K562 (cell line): ENCODE data around the gene CGREF1. TPM values are rescaled to one million over a fixed set of nuclear protein-coding genes. Genes with fewer than 3 reads are reported as not detected.

Source experiments
- ATAC-seq: fragments of 200-7000 bp; cut with Tn5 transposase; 3 replicates; pipeline ENCODE4 v1.9.1; 2020; ENCODE audit warnings: moderate library complexity
- BruUV-seq: library from RNA; stranded (reverse); fragments of 400-500 nt; replicated peaks from 2 replicates; lab custom pipeline; 2021; lab: Mats Ljungman, UMichigan
- CTCF ChIA-PET: fragments of 300-600 bp; formaldehyde crosslinking; extraction: SDS; loops from one replicate; lab custom pipeline; 2021; ENCODE audit warnings: low intra/inter-chr PET ratio; lab: Yijun Ruan, JAX
- POLR2A ChIA-PET: fragments of 300-600, 350-650 bp; sonication (Branson Sonifier 250); formaldehyde crosslinking; extraction: SDS; loops from one replicate; lab custom pipeline; 2021; ENCODE audit warnings: antibody characterized with exemption, inconsistent platforms; lab: Yijun Ruan, JAX
- DNase-seq, 4 experiments: peaks; one replicate each; pipeline versions ENCODE4 v3.0.0 to v3.0.0-alpha.2; 2011 to 2018; ENCODE audit warnings: low spot score in 3 of 4, mixed read lengths in 3 of 4; ENCODE audit errors: extremely low read depth in 1 of 4
- FAIRE-seq: peaks from 2 replicates; lab custom pipeline; 2011; peaks lifted over from hg19 to GRCh38; lab: Jason Lieb, UNC
- H2AFZ ChIP-seq: 2 replicates; pipeline ENCODE4 v1.6.0; 2011; ENCODE audit warnings: low read depth, low read length, control low read depth, inconsistent platforms
- H3K27ac ChIP-seq: fragments of 200-600 bp; 3 replicates; pipeline ENCODE4 v1.8.0; 2011; ENCODE audit warnings: low read depth, mild to moderate bottlenecking, control low read depth, inconsistent platforms, low read length, moderate library complexity, mixed read lengths; ENCODE audit errors: extremely low read depth
- H3K27me3 ChIP-seq, 2 experiments: fragments of 300-600 bp in 1 of 2; 2 replicates in 1 of 2; 3 replicates in 1 of 2; pipeline versions ENCODE4 v1.6.0 to v1.8.0; 2011; ENCODE audit warnings: inconsistent platforms in 2 of 2, low read length in 2 of 2, mild to moderate bottlenecking in 1 of 2, mixed read lengths in 1 of 2, moderate library complexity in 1 of 2; ENCODE audit not compliant: control insufficient read depth in 2 of 2, insufficient read depth in 2 of 2
- H3K36me3 ChIP-seq: fragments of 300-600 bp; 3 replicates; pipeline ENCODE4 v1.8.0; 2011; ENCODE audit warnings: mild to moderate bottlenecking, low read length, inconsistent platforms; ENCODE audit not compliant: control insufficient read depth, insufficient read depth
- H3K4me1 ChIP-seq, 2 experiments: fragments of 200-600 bp in 1 of 2; replicated peaks in 1 of 2; 2 replicates in 1 of 2; 3 replicates in 1 of 2; pipeline versions ENCODE4 v1.5.1 to v1.8.0; 2011; ENCODE audit warnings: inconsistent platforms in 2 of 2, low read length in 2 of 2, mild to moderate bottlenecking in 1 of 2, mixed read lengths in 1 of 2, moderate library complexity in 1 of 2; ENCODE audit not compliant: control insufficient read depth in 2 of 2, insufficient read depth in 2 of 2
- H3K4me2 ChIP-seq: 2 replicates; pipeline ENCODE4 v1.6.1; 2011; ENCODE audit warnings: low read length, control low read depth, inconsistent platforms, mixed read lengths; ENCODE audit not compliant: insufficient read depth
- H3K4me3 ChIP-seq: fragments of 200-600 bp; sonication (generic), shearing (Covaris generic); 2 replicates; pipeline ENCODE4 v1.5.1; 2016; ENCODE audit warnings: control low read depth, inconsistent platforms
- H3K79me2 ChIP-seq: fragments of 200-600 bp; 3 replicates; pipeline ENCODE4 v1.8.0; 2011; ENCODE audit warnings: low read length, inconsistent platforms; ENCODE audit not compliant: control insufficient read depth, insufficient read depth
- H3K9ac ChIP-seq, 2 experiments: 2 replicates each; pipeline versions ENCODE4 v1.6.0 to v1.6.1; 2011; ENCODE audit warnings: low read depth in 2 of 2, low read length in 2 of 2, control low read depth in 1 of 2, inconsistent platforms in 1 of 2, mild to moderate bottlenecking in 1 of 2, mixed read lengths in 1 of 2; ENCODE audit not compliant: insufficient read depth in 1 of 2
- H3K9me1 ChIP-seq: one replicate; pipeline ENCODE4 v1.6.0; 2011; ENCODE audit warnings: inconsistent platforms, mild to moderate bottlenecking, low read length, moderate library complexity; ENCODE audit not compliant: control insufficient read depth, insufficient read depth
- H3K9me3 ChIP-seq: replicated peaks from 2 replicates; pipeline ENCODE4 v1.5.1; 2011; ENCODE audit warnings: low read depth, low read length, inconsistent platforms; ENCODE audit not compliant: control insufficient read depth, insufficient read depth
- H4K20me1 ChIP-seq: replicated peaks from 2 replicates; pipeline ENCODE4 v1.6.1; 2011; ENCODE audit warnings: low read length, inconsistent platforms, mixed read lengths; ENCODE audit not compliant: control insufficient read depth, insufficient read depth
- ATF2 ChIP-seq: sonication (generic); formaldehyde crosslinking; IDR thresholded peaks from 2 replicates; pipeline ENCODE4 v1.8.1; 2022; ENCODE audit warnings: missing genetic modification reagents
- GTF2F1 ChIP-seq: IDR thresholded peaks from 2 replicates; pipeline ENCODE4 v1.6.1; 2011; ENCODE audit warnings: low read depth, low read length, improper control_type of control experiment
- L3MBTL2 ChIP-seq: fragments of 450-650 bp; IDR thresholded peaks from 2 replicates; pipeline ENCODE4 v1.6.1; 2016; ENCODE audit warnings: mild to moderate bottlenecking, moderate library complexity
- NELFE ChIP-seq: IDR thresholded peaks from 2 replicates; pipeline ENCODE4 v1.6.1; 2011; ENCODE audit warnings: mild to moderate bottlenecking; ENCODE audit not compliant: insufficient read depth, insufficient read length
- PKNOX1 ChIP-seq: fragments of 450-650 bp; IDR thresholded peaks from 2 replicates; pipeline ENCODE4 v1.6.1; 2016
- SMARCA4 ChIP-seq: fragments of 450-650 bp; IDR thresholded peaks from 2 replicates; pipeline ENCODE4 v1.6.1; 2016
- SMC3 ChIP-seq: conservative IDR thresholded peaks from 2 replicates; pipeline ENCODE4 v1.6.1; 2011; ENCODE audit warnings: low read depth, low read length, improper control_type of control experiment; ENCODE audit not compliant: insufficient read depth
- ZBTB49 ChIP-seq: sonication (generic); formaldehyde crosslinking; IDR thresholded peaks from 2 replicates; pipeline ENCODE4 v1.8.0; 2022; ENCODE audit warnings: missing genetic modification reagents, mild to moderate bottlenecking, borderline replicate concordance
- ZNF551 ChIP-seq: fragments of 250-450 bp; sonication (Bioruptor Pico); IDR thresholded peaks from 2 replicates; pipeline ENCODE4 v1.5.0; 2021; ENCODE audit warnings: mild to moderate bottlenecking, moderate library complexity
- WGBS: fragments of 100-300 bp; shearing (Covaris generic); methylation state at CpG from one replicate; pipeline ENCODE4 v1.1.6; 2016; ENCODE audit warnings: low coverage, mixed read lengths; ENCODE audit not compliant: insufficient coverage; ENCODE audit errors: missing lambda C conversion rate; 5-methylcytosine and 5-hydroxymethylcytosine counted together
- in situ Hi-C: fragments of 300-500 bp; cut with MboI; formaldehyde crosslinking; loops from 4 replicates; pipeline ENCODE4 v1.15.0; 2018; ENCODE audit warnings: inconsistent platforms, mixed read lengths
- intact Hi-C: fragments of 100-400 bp; cut with micrococcal nuclease; formaldehyde crosslinking; loops from 2 replicates; pipeline ENCODE4 v1.14.2; 2022
- polyA plus RNA-seq, 8 experiments: library from polyadenylated mRNA; depleted of rRNA in 4 of 8; stranded (reverse) in 5 of 8; unstranded in 3 of 8; fragments of >200 nt; fragmentation: Nextera tagmentation in 2 of 8; fragmentation: Illumina TruSeq in 1 of 8; extraction: Ambion mirVana in 2 of 8; extraction: Trizol in 1 of 8; gene quantifications; 2 replicates each; pipeline versions ENCODE4 v1.2.1 to v1.2.3, GENCODE V29; 2011 to 2014; ENCODE audit warnings: inconsistent platforms in 1 of 8, missing spikeins in 1 of 8
- total RNA-seq, 7 experiments: library from RNA; depleted of rRNA in 6 of 7; stranded (reverse); fragments of >200 nt in 6 of 7; fragmentation: Illumina TruSeq in 2 of 7; extraction: Trizol in 2 of 7; gene quantifications; 2 replicates each; pipeline versions ENCODE4 v1.2.1 to v1.2.3, GENCODE V29; 2011 to 2021; ENCODE audit warnings: low replicate concordance in 1 of 7

CGREF1 gene
- total and polyA plus RNA-seq, 9 of the 15 experiments (the other 6 are each of a cell fraction or from before 2014, with no cell fraction given): 0.07 to 0.50 (median 0.37) TPM

- TF ChIP-seq ATF2 (CRISPR knock-in tag) (no peak), SMARCA4 (no peak), NELFE (no peak)
These were observed 39.5 kb upstream of the CGREF1 start (continued) for GRCh38 chr2:27158468-27158867.

GRCh38 chr2:27155069-27155520 is 36.2 kb upstream of the CGREF1 start:
- ATAC-seq (no peak), FAIRE-seq (no peak), DNase-seq (no peak)
- in situ Hi-C loops: no loop called here
- H3K36me3 ChIP-seq: no peaks in the 10 kb centered on the region
- H3K4me1 ChIP-seq: peaks cover 0 to 16% of the 10 kb centered on the region in 2 experiments; a peak in 2 of 5 replicates
- no TSS peak for BruUV-seq
- H3K9me3 ChIP-seq: no peaks in the 10 kb centered on the region
- H3K9me1 ChIP-seq: no peaks in the 10 kb centered on the region
- H3K27ac ChIP-seq: no peak overlapping the region
- H2AFZ ChIP-seq: no peak overlapping the region
- H3K79me2 ChIP-seq: no peaks in the 10 kb centered on the region
- POLR2A ChIA-PET: interaction anchor here (1.2 kb wide), 1 partner anchor 13 kb away, joined by 3 read pairs; no protein-coding TSS in a partner anchor
- H3K4me3 ChIP-seq: no peak overlapping the region
- H4K20me1 ChIP-seq: no peaks in the 10 kb centered on the region
- intact Hi-C loops: no loop called here
- no peak overlapping the region for H3K9ac ChIP-seq
- CTCF ChIA-PET: no interaction called here
- no peaks in the 10 kb centered on the region; a peak in 1 of 5 replicates for H3K27me3 ChIP-seq
- 49% methylated on average over 9 of the region's 9 CpGs for whole genome bisulfite sequencing
- no peak overlapping the region for H3K4me2 ChIP-seq
- TF ChIP-seq L3MBTL2: no peak
- TF ChIP-seq GTF2F1: no peak
- no peak for TF ChIP-seq ZNF551 (CRISPR knock-in tag)
- no peak for TF ChIP-seq SMC3
- TF ChIP-seq ZBTB49: no peak
- TF ChIP-seq PKNOX1: no peak
